ENCODE data around the gene PCK2.

The PCK2 gene

DNA sequence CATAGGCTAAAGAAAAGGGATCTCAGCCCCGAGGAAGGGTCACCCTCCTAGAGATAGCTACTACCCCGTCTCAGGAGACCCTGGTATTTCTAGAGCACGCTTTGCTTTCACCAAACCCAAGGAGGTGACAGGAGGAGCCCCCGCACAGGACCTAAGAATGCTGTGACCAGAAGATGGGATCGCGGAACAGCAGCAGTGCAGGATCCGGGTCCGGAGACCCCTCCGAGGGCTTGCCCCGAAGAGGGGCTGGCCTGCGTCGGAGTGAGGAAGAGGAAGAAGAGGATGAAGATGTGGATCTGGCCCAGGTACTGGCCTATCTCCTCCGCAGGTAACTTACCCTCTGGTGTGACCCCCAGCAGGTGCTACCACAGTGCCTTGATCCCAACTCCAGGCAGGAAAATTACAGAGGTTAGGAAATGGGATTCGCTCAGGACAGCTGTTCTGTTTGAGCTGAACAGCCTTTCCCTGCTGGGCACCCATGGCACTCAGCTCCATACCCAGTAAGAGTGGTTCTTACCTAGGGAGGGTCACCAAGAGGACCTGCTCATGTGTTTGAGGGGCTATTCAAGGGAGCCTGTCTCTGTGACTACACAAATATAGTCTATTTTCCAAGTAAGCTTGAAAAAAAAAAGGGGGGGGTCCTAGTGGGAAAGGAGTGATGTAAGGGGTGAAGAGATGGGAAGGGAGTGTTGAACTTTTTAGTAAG lies 21.5 kb downstream of the PCK2 start:
- DNase-seq (ENCODE audit: low read depth): no peak

DNA sequence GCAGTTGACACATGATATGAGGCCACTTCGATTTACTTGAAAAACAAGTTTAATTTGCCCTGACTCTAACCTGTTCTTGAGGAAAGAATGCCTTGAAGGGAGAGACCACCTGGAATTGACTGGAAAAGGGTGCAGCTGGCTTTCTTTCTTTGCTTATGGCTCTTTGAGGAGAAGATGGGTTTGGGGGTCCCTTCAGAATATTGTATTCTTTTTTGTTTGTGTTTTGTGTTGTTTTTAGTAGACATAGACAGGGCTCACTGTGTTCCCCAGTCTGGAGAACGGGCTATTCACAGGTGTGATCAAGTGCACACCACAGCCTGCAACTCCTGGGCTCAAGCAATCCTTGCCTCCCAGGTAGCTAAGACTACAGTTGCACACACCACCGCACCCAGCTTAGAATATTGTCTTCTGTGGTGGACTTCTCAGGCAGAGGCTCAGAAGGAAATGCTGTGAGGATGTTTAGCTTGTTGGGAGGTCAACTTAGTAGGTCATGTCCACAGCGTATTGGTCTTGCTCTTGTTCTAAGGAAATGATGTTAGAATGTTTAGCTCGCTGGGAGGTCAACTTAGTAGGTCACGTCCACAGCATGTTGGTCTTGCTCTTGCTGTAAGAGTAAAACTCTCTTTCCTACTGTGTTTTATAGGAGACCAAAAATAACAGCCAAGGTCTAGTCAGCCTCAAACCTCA lies 22.2 kb downstream of the PCK2 start:
- DNase-seq (ENCODE audit: low read depth): no peak

GRCh38 chr14:24117179-24117578 lies 23.1 kb downstream of the PCK2 start:
- DNase-seq (ENCODE audit: low read depth): no peak

DNA sequence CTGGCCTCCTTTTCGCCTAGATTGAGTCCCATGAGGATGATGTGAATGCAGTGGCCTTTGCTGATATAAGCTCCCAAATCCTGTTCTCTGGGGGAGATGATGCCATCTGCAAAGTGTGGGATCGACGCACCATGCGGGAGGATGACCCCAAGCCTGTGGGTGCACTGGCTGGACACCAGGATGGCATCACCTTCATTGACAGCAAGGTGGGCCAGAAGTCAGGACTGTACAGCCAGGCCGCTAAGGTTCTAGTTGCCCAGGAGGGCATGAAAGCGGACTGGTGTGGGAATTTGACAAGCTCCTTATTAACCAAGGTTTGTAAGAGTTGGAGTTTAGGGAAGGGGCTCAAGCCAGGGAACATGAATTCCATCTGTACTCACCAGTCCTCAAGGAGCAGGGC lies 25.6 kb downstream of the PCK2 start:
- DNase-seq (ENCODE audit: low read depth): no peak

DNA sequence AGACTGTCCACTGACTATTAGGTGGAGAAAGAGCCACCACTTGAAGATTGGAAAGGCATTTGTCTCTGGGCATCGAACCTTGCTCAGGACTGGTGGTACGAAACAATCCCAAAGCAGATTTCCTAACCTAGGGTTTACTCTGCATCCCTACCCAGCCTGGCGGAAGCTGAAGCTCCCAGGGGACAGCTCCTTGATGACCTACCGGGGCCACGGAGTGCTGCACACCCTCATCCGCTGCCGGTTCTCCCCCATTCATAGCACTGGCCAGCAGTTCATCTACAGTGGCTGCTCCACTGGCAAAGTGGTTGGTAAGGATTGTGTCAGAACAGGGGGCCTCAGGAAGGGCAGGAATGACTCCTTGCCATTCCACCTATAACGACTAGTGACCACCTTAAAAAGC lies 27.1 kb downstream of the PCK2 start:
- DNase-seq (ENCODE audit: low read depth): no peak

DNA sequence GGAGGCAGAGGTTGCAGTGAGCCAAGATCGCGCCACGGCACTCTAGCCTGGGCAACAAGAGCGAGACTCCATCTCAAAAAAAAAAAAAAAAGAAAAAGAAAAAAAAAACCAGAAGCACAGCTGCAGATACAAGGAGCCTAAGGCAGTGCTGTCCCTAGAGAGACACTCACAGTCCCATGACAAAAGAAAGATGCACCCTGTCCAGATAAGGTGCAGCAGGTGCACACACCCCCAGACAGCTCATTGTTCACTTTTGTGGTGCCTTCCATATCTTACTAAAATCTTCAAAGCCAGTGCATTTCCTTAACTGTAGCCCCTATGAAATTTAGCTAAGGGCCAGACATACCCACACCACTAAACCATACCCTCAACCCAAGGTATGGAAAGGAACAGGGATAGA lies 28.3 kb downstream of the PCK2 start:
- no peak for DNase-seq (ENCODE audit: low read depth)

GRCh38 chr14:24122898-24123297 lies 28.8 kb downstream of the PCK2 start:
- DNase-seq (ENCODE audit: low read depth): no peak

DNA sequence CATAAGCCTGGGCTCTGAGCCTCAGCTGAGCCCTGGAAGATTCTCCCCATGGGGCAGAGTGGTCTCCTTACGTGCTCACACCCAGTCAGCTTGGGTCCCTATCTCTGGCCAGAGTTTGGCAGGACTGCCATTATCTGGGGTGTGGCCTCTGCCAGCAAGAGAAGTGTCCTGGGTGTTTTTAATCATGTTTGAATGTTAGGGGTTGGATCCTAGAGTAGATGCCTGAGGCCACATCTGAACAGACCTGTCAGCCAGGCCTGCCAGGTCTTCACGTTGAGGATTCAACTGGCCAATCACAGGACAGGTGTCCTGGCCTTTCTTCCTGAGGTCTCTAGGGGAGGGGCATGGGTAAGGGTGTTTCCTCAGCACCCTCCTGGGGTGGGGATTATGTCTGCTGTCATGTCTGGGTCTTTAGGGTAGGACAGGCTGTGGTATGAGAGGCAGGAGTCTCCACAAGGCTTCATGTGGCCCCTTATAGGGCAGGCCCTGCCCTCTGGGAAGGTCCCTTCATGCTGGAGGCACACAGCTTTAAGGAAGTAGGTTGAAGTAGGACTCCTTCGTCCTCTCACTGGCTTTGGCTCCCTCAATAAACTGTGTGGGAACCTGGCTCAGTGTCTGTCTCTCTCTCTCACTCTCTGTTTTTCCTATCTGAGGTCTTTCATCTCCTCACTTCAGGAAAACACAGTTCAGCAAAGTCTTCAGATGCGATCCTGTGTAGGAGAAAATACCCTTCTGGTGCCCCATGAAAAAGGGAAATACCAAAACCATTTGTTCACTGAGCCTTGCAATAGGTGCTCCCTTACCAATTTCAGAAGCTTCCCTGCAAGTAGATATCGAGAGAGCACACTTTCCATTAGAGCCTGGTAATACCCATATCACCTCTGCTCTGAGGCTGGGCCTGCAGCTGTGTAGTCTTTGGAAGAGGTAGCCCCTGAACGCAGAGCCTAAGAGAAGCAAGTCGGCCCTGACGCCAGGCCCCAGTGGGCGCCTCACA lies 29.6 kb downstream of the PCK2 start:
- DNase-seq (ENCODE audit: low read depth): no peak

- DNase-seq (ENCODE audit: low read depth): no peak
Measured at GRCh38 chr14:24126939-24127338, 32.8 kb downstream of the PCK2 start.

DNA sequence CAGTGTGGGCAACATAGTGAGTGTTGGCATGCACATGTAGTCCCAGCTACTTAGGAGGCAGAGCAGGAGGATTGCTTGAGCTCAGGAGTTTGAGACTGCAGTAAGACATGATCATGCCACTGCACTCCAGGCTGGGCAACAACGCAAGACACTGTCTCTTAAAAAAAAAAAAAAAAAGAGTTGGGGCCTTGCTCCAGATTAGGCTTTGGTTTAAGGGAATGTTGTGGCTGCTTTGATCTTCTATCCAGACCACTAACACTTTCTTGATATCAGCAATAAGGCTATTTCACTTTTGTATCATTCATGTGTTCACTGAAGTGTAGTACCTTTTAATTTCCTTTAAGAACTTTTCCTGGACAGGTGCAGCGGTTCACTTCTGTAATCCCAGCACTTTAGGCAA lies 33.6 kb downstream of the PCK2 start:
- DNase-seq (ENCODE audit: low read depth): no peak

- no peak for DNase-seq (ENCODE audit: low read depth)
Measured at GRCh38 chr14:24129410-24129998, 35.4 kb downstream of the PCK2 start.

DNA sequence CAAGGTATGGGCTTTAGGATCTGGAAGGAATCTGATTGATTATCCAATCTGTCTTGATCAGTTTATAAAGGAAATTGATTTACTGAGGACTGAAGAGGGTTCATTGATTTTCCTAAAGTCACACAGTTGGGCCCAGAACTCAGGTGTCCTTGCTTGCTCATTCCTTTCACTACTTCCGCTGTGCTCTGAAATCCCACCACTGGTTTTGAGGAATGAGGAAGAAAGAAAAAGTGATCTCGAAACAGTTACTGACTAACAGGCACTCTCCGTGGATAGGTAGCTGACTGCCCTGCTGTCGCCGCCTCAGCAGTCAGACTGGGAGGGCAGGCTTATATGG lies 36.2 kb downstream of the PCK2 start, which contains the start of gene FITM1:
TSS of gene FITM1 (plus strand) at position 280 of the 337 bp plus-strand sequence. CDS start 905 bp downstream, outside the sequence.
- no peak for DNase-seq (ENCODE audit: low read depth)

- DNase-seq (ENCODE audit: low read depth): no peak
Measured at GRCh38 chr14:24130717-24131548, 36.8 kb downstream of the PCK2 start.

- no peak for DNase-seq (ENCODE audit: low read depth)
Measured at GRCh38 chr14:24131549-24131966, 37.4 kb downstream of the PCK2 start.

DNA sequence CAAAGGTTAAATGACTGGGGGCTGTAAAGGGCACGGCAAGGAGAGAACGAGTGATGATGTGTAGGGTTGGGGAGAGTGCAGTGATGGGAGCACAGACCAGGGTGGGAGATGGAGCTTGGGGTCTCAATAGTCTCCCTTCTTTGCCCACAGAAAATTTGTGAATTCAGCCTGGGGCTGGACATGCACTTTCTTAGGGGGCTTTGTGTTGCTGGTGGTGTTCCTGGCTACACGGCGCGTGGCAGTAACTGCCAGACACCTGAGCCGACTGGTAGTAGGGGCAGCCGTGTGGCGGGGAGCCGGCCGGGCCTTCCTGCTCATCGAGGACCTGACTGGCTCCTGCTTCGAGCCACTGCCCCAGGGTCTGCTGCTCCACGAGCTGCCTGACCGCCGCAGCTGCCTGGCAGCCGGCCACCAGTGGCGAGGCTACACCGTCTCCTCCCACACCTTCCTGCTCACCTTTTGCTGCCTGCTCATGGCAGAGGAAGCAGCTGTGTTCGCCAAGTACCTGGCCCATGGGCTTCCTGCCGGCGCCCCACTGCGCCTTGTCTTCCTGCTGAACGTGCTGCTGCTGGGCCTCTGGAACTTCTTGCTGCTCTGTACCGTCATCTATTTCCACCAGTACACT lies 38.1 kb downstream of the PCK2 start:
- DNase-seq (ENCODE audit: low read depth): peak; percentile 24

- no peak for DNase-seq (ENCODE audit: low read depth)
Measured at GRCh38 chr14:24132976-24133375, 38.9 kb downstream of the PCK2 start.

DNA sequence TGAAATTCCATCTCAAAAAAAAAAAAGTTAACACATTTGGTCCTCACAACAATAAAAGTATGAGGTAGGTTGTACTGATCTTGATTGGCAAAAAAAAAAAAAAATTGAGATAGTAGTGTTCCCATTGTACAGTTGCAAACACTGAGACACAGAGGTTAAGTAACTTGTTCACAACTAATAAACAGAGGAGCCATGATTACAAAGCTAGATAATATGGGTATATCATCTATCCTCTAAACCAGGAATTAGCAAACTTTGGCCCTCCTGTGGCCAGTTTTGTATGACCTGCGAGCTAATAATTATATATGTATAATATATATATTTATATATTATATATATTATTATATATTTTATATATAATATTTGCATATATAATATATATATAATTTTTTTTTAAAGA lies 39.6 kb downstream of the PCK2 start:
- DNase-seq (ENCODE audit: low read depth): no peak

DNA sequence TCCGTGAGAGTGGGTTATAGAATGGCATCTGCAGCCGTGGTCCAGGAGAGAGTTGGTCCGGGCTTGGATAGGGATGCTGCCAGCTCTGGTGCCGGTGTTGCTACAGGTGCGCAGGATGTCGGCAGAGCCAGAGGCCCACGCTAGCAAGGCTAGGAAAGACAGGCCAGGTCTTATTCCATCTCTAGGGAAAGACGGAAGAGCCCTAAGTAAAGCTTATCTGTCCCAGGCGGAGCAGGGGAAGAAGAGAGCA lies 41.4 kb downstream of the PCK2 start:
- DNase-seq (ENCODE audit: low read depth): no peak

- peak; percentile 91 for DNase-seq (ENCODE audit: low read depth)
Measured at GRCh38 chr14:24135834-24136683, 41.9 kb downstream of the PCK2 start, which contains the start of gene PSME1. TSS of gene PSME1 (plus strand) at chr14:24136194. CDS start at chr14:24136263, 69 bp downstream.

All from activated T-cell treated with anti-CD3 and anti-CD28 coated beads for 1 hour (primary cell).